ENCODE measurements around the gene STEAP1B.

The STEAP1B gene

DNA sequence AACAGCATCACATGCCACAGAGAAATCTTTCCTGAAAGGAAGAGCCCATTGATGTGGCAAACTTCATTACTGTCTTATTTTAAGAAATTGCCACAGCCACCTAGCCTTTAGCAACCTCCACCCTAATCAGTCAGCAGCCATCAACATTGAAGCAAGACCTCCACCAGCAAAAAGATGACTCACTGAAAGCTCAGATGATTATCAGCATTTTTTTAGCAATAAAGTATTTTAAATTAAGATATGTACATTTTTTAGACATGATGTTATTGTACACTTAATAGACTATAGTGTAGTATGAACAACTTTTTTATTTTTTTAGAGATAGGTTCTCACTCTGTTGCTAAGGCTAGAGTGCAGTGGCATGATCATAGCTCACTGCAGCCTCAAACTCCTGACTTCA, 14.8 kb downstream of the STEAP1B start:
- H3K4ac ChIP-seq (ENCODE audit: low read depth, low read length), result no peak overlapping the region
- H3K27ac ChIP-seq (ENCODE audit: low read depth, low read length), result no peak overlapping the region
- no peaks in the 10 kb centered on the region for H3K27me3 ChIP-seq (ENCODE audit: insufficient read depth, low read length)
- H3K4me1 ChIP-seq (ENCODE audit: control insufficient read depth in 1 of 2, insufficient read depth in 2 of 2, low read length in 2 of 2), result peaks cover 4 to 22% of the 10 kb centered on the region in 2 experiments
- H4K91ac ChIP-seq (ENCODE audit: low read depth, low read length), result no peak overlapping the region
- no peak overlapping the region for H2BK5ac ChIP-seq (ENCODE audit: low read depth, low read length, poor library complexity)
- H3K4me3 ChIP-seq (ENCODE audit: low read depth, low read length), result no peak overlapping the region
- no peaks in the 10 kb centered on the region for H3K9me3 ChIP-seq (ENCODE audit: insufficient read depth, low read depth, low read length)
- H3K18ac ChIP-seq (ENCODE audit: low read length), result no peak overlapping the region
- H3K9ac ChIP-seq (ENCODE audit: low read length), result no peak overlapping the region
- no peak overlapping the region for H3K14ac ChIP-seq (ENCODE audit: low read length)
- no peak overlapping the region for H3K4me2 ChIP-seq (ENCODE audit: low read length)
- no peak overlapping the region for H2AK5ac ChIP-seq (ENCODE audit: low read length)
- no peak overlapping the region for H2BK12ac ChIP-seq (ENCODE audit: low read length)
- peak; percentile 32 to 75 for DNase-seq
- H3K79me1 ChIP-seq (ENCODE audit: low read length), result peaks cover 11% of the 10 kb centered on the region
- H4K12ac ChIP-seq (ENCODE audit: low read depth, low read length), result no peak overlapping the region
- H3K36me3 ChIP-seq (ENCODE audit: control insufficient read depth in 1 of 2, insufficient read depth in 2 of 2, low read length in 2 of 2), result no peaks in the 10 kb centered on the region
- no peak overlapping the region for H3K23ac ChIP-seq (ENCODE audit: low read length)
- no peak overlapping the region for H2AFZ ChIP-seq (ENCODE audit: insufficient read depth, low read length, poor library complexity)
- H3K79me2 ChIP-seq (ENCODE audit: control insufficient read depth, insufficient read depth, low read length, poor library complexity), result no peaks in the 10 kb centered on the region
- H2BK120ac ChIP-seq (ENCODE audit: insufficient read depth, low read length, poor library complexity), result no peak overlapping the region
- H4K8ac ChIP-seq (ENCODE audit: low read depth, low read length), result no peak overlapping the region

DNA sequence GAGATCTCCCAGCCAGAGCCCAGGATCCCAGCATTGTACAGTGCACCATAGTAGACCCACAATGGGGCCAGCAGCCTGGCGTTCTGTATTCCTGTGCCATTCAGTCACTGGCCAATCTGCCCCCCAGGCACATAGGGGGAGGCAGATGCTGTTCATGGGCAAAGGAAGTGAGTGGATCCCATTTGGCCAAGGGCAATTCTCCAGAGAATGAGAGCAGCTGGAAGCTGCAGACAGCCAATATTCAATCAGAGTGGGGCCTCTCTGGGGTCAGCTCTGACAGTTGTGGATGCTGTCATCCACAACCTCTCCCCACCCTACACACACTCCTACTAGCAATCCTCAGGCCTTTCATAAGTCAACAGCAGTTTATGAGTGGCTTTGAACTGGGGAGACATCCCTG, 17.5 kb downstream of the STEAP1B start:
- Histone ChIP-seq H2BK5ac (ENCODE audit: low read depth, low read length, poor library complexity) (no peak overlapping the region), H3K27me3 (ENCODE audit: insufficient read depth, low read length) (no peaks in the 10 kb centered on the region), H2BK120ac (ENCODE audit: insufficient read depth, low read length, poor library complexity) (peak overlapping the region; percentile 39), H3K18ac (ENCODE audit: low read length) (peak overlapping the region; percentile 7), H2AK5ac (ENCODE audit: low read length) (peak overlapping the region; percentile 15), H3K79me2 (ENCODE audit: control insufficient read depth, insufficient read depth, low read length, poor library complexity) (peaks cover 1% of the 10 kb centered on the region), H2AFZ (ENCODE audit: insufficient read depth, low read length, poor library complexity) (no peak overlapping the region), H3K4ac (ENCODE audit: low read depth, low read length) (no peak overlapping the region), H4K8ac (ENCODE audit: low read depth, low read length) (no peak overlapping the region), H4K91ac (ENCODE audit: low read depth, low read length) (peak overlapping the region; percentile 30), H3K9ac (ENCODE audit: low read length) (no peak overlapping the region), H3K4me1 (ENCODE audit: control insufficient read depth in 1 of 2, insufficient read depth in 2 of 2, low read length in 2 of 2) (peaks cover 8 to 26% of the 10 kb centered on the region in 2 experiments), H3K14ac (ENCODE audit: low read length) (peak overlapping the region; percentile 16), H4K12ac (ENCODE audit: low read depth, low read length) (no peak overlapping the region), H3K4me2 (ENCODE audit: low read length) (no peak overlapping the region), H3K36me3 (ENCODE audit: control insufficient read depth in 1 of 2, insufficient read depth in 2 of 2, low read length in 2 of 2) (no peaks in the 10 kb centered on the region), H3K27ac (ENCODE audit: low read depth, low read length) (no peak overlapping the region), H3K23ac (ENCODE audit: low read length) (no peak overlapping the region), H2BK12ac (ENCODE audit: low read length) (no peak overlapping the region), H3K79me1 (ENCODE audit: low read length) (peaks cover 24% of the 10 kb centered on the region), H3K4me3 (ENCODE audit: low read depth, low read length) (no peak overlapping the region), H3K9me3 (ENCODE audit: insufficient read depth, low read depth, low read length) (no peaks in the 10 kb centered on the region)
- no CpG with 5 or more reads among the region's 1 CpG for WGBS (ENCODE audit: extremely low coverage, insufficient coverage, insufficient read length)
- DNase-seq, result no peak

DNA sequence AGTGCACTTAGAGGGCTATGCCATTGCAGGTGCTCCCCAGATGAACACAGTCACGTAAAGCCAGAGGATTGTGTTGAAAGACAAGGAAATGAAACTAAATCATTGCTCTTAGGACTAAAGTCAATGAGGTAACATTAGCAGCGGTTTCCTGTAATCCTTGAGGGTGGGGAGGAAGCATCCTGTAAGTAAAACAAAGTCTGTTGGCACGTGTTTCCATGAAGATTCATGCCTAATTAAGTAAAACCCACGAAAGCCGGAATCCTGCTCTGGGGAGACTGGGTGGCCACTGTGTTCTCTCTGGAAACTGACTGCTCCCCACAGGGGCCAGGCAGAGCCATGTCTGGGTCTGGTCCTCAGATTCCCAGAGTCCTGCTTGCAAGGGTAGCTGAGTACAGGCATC, 18.3 kb downstream of the STEAP1B start:
- H3K4me2 ChIP-seq (ENCODE audit: low read length), result no peak overlapping the region
- H3K27ac ChIP-seq (ENCODE audit: low read depth, low read length), result no peak overlapping the region
- peak overlapping the region; percentile 57 for H3K18ac ChIP-seq (ENCODE audit: low read length)
- peak overlapping the region; percentile 63 for H4K8ac ChIP-seq (ENCODE audit: low read depth, low read length)
- no peak overlapping the region for H2AFZ ChIP-seq (ENCODE audit: insufficient read depth, low read length, poor library complexity)
- H2BK12ac ChIP-seq (ENCODE audit: low read length), result no peak overlapping the region
- peak overlapping the region; percentile 72 for H4K91ac ChIP-seq (ENCODE audit: low read depth, low read length)
- H3K9me3 ChIP-seq (ENCODE audit: insufficient read depth, low read depth, low read length), result no peaks in the 10 kb centered on the region
- H2BK5ac ChIP-seq (ENCODE audit: low read depth, low read length, poor library complexity), result peak overlapping the region; percentile 47
- H3K79me2 ChIP-seq (ENCODE audit: control insufficient read depth, insufficient read depth, low read length, poor library complexity), result peaks cover 1% of the 10 kb centered on the region
- whole genome bisulfite sequencing (ENCODE audit: extremely low coverage, insufficient coverage, insufficient read length), result no CpG with 5 or more reads among the region's 5 CpGs
- H2AK5ac ChIP-seq (ENCODE audit: low read length), result no peak overlapping the region
- H3K4me1 ChIP-seq (ENCODE audit: control insufficient read depth in 1 of 2, insufficient read depth in 2 of 2, low read length in 2 of 2), result peaks cover 10 to 30% of the 10 kb centered on the region in 2 experiments
- H3K14ac ChIP-seq (ENCODE audit: low read length), result no peak overlapping the region
- no peaks in the 10 kb centered on the region for H3K27me3 ChIP-seq (ENCODE audit: insufficient read depth, low read length)
- H3K4me3 ChIP-seq (ENCODE audit: low read depth, low read length), result no peak overlapping the region
- H4K12ac ChIP-seq (ENCODE audit: low read depth, low read length), result peak overlapping the region; percentile 61
- peak overlapping the region; percentile 32 for H3K4ac ChIP-seq (ENCODE audit: low read depth, low read length)
- no peak for DNase-seq
- H3K79me1 ChIP-seq (ENCODE audit: low read length), result peaks cover 28% of the 10 kb centered on the region
- H3K9ac ChIP-seq (ENCODE audit: low read length), result no peak overlapping the region
- H3K23ac ChIP-seq (ENCODE audit: low read length), result no peak overlapping the region
- H3K36me3 ChIP-seq (ENCODE audit: control insufficient read depth in 1 of 2, insufficient read depth in 2 of 2, low read length in 2 of 2), result no peaks in the 10 kb centered on the region
- H2BK120ac ChIP-seq (ENCODE audit: insufficient read depth, low read length, poor library complexity), result peak overlapping the region; percentile 71

DNA sequence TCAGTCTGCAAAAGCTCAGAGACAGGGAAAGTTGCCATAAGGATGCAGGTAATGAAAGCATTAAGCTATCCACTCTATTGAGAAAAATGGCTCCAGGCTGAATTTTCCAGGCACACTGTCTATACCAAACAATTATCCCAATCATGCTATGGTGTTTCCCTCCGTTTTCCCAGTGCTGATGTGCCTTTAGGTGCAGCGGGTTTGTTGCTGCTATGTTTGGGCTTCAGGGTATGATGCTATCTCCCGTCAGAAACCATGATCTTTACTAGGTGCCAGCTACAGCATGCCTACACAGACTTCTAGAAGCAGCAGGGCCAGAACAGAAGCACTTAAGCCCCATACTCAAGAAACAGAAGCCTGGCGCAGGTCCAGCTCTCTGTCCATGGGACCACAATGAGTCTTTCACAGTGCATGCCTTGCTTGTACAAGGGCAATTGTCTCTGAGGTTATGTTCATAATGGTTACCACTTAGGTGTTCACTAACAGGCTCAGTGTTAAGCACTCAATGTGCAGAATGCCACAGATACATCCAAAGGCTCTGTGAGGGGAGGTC, 19.4 kb downstream of the STEAP1B start:
- Histone ChIP-seq H2BK12ac (ENCODE audit: low read length) (peak overlapping the region; percentile 37), H3K4me3 (ENCODE audit: low read depth, low read length) (no peak overlapping the region), H2BK120ac (ENCODE audit: insufficient read depth, low read length, poor library complexity) (no peak overlapping the region), H3K4me1 (ENCODE audit: control insufficient read depth in 1 of 2, insufficient read depth in 2 of 2, low read length in 2 of 2) (peaks cover 10 to 27% of the 10 kb centered on the region in 2 experiments), H3K27me3 (ENCODE audit: insufficient read depth, low read length) (no peaks in the 10 kb centered on the region), H3K14ac (ENCODE audit: low read length) (no peak overlapping the region), H3K18ac (ENCODE audit: low read length) (no peak overlapping the region), H4K8ac (ENCODE audit: low read depth, low read length) (no peak overlapping the region), H3K4ac (ENCODE audit: low read depth, low read length) (no peak overlapping the region), H4K91ac (ENCODE audit: low read depth, low read length) (peak overlapping the region; percentile 37), H2BK5ac (ENCODE audit: low read depth, low read length, poor library complexity) (peak overlapping the region; percentile 42), H2AK5ac (ENCODE audit: low read length) (no peak overlapping the region), H3K79me2 (ENCODE audit: control insufficient read depth, insufficient read depth, low read length, poor library complexity) (peaks cover 1% of the 10 kb centered on the region), H3K9me3 (ENCODE audit: insufficient read depth, low read depth, low read length) (no peaks in the 10 kb centered on the region), H3K23ac (ENCODE audit: low read length) (no peak overlapping the region), H2AFZ (ENCODE audit: insufficient read depth, low read length, poor library complexity) (no peak overlapping the region), H3K4me2 (ENCODE audit: low read length) (no peak overlapping the region), H3K36me3 (ENCODE audit: control insufficient read depth in 1 of 2, insufficient read depth in 2 of 2, low read length in 2 of 2) (no peaks in the 10 kb centered on the region), H3K27ac (ENCODE audit: low read depth, low read length) (no peak overlapping the region), H3K9ac (ENCODE audit: low read length) (no peak overlapping the region), H3K79me1 (ENCODE audit: low read length) (peaks cover 26% of the 10 kb centered on the region), H4K12ac (ENCODE audit: low read depth, low read length) (no peak overlapping the region)
- DNase-seq, result peak; percentile 33 to 65
- WGBS (ENCODE audit: extremely low coverage, insufficient coverage, insufficient read length), result no CpG with 5 or more reads among the region's 4 CpGs
